Stimulated activated CD8-positive, alpha-beta memory T cell treated with anti-CD3 and anti-CD28 coated beads, Interleukin-15, amount 100 ng/mL, for 4 hours (primary cell): ENCODE data around the gene PDCD1.
"Not testable (repeated sequence)": the region's sequence is repeated elsewhere in the genome, so short reads cannot be mapped to it uniquely, and the experiment has no call there.

Experiments used
- DNase-seq, 2 donors: peaks; one replicate each; pipeline ENCODE4 v3.0.0-alpha.2; 2020; ENCODE audit warnings: low read depth in 2 of 2

PDCD1 gene

DNA sequence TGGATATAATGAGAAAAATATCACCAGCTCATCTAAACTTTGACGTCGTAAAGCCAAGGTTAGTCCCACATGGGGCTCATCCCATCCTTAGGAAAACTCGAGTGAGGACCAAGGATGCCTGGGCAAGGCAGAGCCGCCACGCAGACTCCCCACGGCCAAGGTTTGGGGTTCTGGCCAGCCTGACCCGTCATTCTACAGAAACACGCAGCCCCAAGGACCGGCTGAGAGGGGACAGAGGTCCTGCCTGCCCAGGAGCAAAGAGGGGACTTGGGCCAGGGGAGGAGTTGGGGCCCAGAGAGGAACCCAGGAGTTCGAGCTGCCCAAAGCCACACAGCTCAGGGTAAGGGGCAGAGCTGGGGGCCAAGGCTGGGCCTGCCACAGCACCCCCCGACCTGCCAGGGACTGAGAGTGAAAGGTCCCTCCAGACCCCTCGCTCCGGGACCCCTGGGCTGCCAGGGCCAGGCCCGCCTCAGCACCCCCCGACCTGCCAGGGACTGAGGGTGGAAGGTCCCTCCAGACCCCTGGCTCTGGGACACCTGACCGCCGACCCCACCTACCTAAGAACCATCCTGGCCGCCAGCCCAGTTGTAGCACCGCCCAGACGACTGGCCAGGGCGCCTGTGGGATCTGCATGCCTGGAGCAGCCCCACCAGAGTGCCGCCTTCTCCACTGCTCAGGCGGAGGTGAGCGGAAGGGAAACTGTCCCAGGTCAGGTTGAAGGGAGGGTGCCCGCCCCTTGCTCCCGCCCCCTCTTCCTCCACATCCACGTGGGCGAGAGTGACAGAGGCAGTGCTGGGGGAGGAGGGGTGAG, at the start of gene PDCD1:
Gene PDCD1, minus strand, starts transcription at position 689 of the 811 bp plus-strand sequence. Its CDS starts 56 bp downstream, at position 633.
- DNase-seq: peak; percentile 66 to 76

DNA sequence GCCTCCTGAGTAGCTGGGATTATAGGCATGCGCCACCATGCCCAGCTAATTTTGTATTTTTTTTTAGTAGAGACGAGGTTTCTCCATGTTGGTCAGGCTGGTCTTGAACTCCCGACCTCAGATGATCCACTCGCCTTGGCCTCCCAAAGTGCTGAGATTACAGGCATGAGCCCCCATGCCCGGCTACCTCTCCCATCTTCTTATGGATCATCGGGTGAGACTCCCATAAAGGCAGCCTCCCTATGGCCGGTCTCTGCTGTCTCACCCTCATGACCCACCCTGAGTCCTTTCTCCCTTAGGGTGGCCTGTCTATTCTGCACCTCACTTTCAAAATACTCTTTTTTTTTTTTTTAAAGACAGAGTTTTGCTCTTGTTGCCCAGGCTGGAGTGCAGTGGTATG, 49.1 kb upstream of the PDCD1 start:
- DNase-seq: not testable (repeated sequence)

DNA sequence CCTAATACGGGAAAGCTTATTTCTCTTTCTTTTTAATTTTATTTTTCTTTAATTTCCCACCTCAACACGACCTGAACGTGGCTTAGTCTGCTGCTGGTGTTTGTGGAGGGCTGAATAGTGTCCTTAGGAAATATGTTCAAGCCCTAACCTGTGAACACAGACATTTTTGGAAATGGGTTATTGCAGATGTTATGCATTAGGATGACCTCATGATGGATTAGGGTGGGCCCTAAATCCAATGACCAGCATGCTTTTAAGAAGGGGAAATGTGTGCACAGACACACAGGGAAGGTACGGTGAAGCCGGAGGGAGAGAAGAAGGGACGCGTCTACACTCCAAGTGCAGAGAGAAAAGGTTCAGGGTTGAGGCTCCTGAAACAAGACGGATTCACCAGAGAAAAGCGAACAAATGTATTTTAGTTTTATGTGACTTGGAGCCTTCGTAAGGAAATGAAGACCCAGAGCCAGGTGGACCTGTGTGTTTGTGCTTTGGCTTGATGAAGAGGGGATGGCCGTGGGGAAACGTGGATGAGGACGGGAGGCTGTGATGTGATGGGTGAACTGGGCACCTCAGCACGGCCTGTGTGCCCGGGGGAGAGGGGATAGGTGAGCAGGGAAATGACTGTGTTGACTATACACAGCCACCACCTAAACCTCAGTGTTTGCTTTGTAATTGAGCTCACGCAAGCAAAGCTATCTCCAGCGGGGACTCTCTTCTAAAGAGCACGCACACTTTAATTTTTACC, 48.3 kb upstream of the PDCD1 start:
- DNase-seq: no peak

DNA sequence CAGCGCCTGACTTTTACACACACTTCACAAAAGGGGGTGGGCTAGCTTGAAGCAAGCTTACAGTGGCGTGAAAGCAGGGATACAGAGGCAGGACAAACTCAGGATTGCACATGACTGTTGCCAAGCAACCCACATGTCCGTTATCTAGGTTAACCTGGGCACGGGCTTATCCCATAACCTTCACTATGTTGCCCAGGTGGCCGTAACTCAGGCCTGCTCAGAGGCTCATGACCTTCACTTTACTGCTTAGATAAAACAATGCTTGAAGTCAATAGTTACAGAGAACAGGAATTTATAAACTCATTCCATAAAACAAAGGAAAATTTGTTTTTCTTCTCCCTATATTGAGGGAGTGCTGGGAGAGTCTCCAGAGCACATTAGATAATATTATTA, 47.7 kb upstream of the PDCD1 start:
- DNase-seq: not testable (repeated sequence)

DNA sequence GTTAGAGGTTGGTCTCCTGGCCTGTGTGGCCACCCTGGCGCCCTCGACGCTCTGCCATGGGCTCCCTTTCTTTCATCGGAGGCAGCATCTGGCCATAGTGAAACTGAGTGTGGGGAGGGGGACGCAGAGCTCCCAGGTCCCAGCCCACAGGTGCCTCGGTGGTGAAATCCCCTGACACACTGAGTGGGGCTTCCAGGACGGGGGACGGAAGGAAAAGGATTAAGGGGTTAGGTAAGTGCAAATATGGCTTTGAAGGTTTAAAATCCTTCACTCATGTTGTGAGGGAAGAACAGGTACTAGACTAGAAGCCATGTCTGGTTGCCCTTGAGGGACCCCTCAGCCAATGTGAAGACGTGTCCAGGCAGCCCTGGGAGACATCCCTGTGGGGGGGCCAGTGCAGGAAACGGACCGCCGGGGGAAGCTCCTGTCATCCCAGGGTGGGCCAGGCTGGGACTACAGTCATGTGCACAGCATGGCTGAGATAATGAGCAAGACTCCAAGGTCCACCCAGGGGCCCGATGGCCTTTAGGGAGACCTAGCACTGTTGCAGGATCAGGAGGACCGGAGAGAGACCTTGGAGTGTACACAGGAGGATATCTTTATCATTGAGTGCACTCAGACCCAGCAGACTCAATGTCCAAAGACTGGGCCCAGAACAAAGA, 47.2 kb upstream of the PDCD1 start:
- DNase-seq: no peak

DNA sequence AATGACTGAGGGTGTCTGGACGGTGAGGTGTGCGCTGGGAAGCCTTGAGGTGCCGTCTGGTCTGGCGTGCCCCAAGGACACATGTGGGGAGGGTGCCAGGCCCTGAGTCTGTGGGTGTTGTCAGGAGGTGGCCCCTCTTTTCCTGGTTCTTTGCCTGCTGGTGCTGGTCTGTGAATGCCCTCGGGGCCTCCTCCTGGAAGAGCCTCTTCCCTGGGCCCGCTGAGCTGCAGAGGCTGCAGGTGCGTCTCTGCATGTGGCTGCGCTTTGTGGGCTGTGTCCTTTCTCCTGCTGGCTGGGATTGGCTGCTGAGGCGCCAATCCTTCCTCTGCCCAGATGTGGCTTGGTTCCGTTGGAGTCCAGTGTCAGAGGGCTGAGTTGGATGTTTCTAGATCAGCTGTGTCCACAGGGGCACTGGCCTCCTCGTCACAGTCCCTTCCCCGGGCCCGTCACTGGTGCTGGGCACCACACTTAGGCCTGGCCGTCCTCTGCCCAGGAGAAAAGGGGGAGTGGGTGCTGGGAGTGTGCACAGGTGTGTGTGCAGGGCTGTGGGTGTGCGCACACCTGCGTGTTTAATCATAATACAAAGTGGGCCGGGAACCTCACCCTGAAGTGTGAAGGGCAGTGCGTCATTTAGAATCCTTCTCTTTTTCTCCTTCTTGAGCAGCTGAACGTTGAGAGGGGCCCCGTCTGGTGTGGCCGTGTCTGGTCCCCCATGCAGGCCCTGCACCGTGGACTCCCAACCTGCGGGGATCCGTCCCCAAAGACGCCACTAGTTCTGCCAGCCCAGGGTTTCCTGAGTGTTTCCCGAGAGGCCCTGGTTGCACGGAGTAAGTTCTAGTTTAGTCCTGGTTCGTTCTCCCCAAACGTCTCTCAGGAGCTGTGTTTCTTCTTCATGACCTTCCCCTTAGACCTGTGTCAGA, 46.4 kb upstream of the PDCD1 start:
- DNase-seq: no peak

DNA sequence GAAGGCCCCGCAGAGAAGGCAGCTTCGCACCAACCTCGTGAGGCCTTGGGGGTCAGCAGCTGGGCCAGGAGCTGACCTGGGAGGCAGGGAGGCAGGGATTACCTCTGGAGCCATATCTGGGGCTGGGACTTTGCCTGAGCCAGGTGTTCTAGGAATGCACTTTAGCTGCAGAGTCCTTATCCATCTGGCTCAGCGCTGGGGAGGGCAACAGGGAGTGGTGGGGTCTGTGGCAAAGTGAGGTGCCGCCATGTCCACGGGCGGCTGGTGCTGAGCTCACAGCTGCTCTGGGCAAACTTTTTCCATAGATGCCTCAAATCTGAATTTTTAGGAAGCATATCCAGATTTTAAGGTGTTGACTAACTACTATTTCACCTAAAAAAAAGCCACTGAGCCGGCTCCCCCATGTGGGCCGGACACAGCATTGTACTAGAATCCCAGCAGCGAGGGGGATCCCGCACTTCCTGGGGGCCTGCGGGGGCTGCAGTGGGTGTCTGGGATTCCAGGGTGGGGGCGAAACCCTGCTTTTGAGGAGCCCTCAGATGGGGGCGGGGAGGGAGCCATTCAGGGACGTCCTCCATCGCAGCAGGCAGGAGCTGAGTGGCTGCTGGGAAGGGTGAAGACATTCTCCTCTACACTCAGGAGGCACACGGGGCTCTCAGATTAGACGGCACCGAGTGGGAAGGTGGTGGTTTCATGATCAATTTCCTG, 45.5 kb upstream of the PDCD1 start:
- DNase-seq: no peak

DNA sequence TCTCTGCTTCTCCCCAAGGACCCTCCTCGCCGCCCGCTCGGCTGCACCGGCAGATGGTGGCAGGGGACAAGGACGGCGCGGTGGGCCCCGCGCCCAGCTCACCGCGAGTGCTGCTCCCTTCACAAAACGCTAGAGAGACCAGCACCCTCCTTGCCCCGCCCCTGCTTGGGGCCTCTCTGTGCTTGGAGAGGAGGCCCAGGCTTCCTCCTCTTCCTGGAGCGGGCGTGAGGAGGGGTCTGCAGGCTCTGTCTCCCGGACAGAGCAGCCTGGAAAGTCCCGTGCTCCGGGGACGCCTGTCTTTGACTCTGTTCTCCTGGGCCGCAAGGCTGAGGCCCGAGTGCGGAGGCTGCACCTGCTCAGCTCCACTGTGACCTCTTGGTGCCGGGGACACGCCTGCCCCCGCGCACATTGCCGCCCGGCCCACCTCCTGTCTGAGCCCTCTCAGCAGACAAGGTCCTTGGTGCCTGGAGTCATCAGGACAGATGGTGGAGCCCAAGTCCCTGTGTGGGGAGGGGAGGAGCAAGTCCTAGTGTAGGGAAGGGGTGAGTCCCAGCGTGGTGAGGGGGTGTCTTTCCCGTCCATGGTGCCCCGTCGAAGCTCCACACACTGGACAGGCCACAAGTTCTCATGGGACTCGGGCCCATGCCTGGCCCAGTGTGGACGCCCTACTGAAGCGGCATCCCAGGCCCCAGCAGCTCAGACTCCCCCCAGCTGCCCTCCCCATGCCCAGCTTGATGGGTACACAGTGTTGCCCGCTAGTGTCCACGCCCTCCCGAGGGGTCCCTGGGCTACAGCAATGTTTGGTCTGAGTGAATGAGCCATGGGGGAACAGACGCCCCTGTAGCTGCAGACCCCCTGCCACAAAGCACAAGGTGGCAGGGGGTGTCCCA, 44.7 kb upstream of the PDCD1 start:
- no peak for DNase-seq

DNA sequence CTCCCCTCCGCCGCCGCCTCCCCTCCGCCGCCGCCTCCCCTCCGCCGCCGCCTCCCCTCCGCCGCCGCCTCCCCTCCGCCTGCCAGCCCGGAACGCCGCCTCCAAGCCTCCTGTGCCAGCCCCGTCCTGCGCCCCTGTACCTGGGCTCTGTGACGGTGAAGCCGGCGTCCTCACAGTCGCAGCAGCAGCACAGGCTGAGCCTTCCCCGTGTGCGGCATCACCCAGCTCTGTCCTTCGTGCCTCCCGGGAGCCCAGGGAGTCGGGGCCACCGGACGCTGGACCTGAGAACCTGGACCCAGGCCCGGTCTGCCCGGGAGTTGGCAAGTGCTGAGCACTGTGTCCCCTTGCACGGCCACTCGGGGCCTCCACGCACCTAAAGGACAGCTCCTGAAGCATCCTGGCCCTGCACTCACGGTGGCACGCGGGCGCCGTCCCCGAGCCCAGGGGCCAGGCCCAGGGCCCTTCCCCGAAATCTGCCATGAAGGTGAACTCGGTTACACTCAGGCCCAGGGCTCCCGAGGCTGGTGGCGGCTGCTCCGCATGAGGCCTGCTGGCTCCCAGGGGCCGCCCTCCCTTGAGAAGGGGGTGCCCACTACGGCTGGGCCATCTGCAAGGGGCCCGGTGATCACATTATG, 43.8 kb upstream of the PDCD1 start:
- DNase-seq: no peak

DNA sequence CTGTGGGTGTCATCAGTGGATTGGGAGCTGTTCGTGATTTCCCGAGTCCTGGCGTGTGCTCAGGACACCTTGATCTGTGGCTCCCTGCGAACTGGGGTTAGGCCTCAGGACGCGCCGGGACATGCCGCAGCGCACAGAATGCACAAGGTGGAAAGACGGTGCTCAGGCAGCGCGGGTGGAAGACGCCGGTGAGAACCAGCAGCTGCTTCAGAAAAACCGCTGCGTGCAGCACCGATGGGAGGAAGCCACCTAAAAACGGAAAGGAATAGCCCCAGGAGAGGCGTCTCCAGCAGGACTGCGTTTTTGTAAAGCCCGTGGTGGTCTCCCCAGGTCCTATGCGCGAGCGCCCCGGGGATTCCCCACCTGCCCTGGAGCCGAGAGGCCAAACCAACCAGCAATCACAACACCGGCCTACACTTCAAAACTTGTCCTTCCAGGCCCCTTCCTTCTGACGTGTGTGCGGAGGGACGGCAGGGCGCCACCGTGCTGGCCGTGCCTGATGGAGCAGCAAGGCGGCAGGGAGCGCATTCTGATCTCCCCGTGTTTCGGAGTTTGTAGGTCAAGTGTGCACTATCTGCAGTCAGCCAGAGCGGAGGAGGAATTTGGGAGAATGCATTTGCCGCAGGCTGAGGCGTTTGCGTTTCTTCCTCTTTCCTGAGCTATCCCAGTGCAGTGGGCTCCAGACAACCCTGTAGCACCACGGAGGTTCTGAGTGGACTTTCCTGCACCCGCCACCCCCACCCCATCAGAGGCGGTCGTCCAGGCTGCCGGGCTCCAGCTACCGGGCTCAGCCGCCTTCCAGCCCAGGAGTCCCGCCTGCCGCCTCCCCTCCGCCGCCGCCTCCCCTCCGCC, 43.0 kb upstream of the PDCD1 start:
- DNase-seq: no peak

DNA sequence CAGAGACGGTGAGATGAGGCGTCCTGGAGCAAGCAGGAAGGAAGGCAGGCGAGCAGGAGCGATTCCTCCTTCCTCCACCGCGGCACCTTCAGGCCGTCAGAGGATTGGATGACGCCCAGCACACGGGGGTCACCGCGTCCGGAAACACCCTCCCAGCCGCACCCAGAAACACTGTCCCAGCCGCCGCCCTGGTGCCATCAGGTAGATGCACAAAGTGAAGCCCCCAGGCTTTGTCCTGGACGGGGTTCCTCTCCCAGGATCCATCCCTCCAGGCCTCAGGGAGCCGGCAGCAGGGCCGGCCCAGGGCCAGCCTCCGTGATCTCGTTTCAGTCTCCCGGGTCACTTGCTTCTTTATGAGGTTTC, 42.3 kb upstream of the PDCD1 start:
- no peak for DNase-seq

DNA sequence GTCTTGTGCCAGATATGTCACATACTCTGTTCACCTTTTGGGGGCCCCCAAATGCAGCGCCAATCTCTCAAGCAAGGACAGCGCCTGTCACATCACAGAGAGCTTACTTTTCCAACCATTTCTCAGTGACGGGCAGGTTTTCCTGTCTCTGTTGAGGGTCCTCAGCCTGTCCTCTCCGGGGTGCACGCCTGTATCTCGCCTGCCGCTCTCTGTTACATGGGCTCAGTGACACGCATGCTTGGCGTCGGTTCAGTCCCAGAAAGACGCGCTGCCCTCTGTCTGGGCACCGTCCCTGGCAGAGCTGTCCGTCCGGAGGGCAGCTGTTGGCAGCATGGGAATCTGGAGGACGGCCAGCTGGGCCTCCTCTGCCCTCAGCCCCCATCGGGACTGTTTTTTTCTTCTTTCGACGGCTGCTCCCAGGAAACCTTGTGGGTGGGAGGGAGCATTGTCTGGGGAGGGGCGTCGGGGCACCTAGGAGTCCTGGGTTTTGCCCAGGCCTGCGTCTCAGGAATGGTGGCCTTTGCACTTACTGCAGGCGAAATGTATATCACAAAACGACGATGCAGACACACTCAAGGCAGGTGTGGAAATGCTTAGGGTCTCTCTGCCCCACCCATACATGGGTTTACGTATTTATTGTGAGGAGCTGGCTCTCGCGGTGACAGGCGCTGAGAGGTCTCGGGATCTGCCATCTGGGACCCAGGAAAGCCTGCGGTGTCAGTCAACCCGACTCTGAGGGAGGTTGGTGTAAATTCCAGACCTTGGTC, 41.7 kb upstream of the PDCD1 start:
- no peak for DNase-seq

DNA sequence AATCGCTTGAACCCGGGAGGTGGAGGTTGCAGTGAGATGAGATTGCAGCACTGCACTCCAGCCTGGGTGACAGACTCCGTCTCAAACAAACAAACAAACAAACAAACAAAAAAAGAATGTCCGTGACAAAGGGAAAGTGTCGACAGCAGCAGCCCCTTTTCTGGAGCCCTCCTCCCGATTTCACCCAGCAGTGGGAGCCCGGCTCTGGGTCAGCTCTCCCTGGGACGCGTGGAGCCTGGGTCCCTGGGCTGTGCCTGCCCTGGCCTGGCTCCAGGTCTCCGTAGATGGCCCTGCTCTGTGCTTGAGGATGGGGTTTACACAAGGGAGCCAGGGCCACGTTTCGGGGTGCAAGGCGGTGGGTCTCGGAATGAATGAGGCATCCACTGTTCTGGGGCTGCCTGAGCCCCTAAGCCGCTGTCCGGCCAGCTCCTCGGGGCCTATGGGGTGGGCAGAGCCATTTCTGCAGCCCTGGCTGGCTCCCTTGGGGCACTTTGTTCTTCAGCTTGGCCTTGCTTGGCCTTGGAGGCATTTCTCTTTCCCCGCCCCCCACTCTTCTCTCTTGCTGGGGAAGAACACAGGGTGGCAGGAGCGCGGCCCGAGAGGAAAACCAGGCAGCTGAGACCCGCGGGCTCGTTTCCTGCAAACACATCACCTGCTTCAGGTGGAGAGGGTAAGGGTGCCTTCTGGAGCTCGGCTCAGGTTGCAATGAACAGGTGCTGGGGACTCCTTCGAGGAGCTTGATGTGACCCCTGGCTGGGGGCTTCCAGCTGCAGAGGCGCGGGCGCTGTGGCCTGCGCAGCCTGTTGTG, 40.0 kb upstream of the PDCD1 start:
- no peak for DNase-seq

DNA sequence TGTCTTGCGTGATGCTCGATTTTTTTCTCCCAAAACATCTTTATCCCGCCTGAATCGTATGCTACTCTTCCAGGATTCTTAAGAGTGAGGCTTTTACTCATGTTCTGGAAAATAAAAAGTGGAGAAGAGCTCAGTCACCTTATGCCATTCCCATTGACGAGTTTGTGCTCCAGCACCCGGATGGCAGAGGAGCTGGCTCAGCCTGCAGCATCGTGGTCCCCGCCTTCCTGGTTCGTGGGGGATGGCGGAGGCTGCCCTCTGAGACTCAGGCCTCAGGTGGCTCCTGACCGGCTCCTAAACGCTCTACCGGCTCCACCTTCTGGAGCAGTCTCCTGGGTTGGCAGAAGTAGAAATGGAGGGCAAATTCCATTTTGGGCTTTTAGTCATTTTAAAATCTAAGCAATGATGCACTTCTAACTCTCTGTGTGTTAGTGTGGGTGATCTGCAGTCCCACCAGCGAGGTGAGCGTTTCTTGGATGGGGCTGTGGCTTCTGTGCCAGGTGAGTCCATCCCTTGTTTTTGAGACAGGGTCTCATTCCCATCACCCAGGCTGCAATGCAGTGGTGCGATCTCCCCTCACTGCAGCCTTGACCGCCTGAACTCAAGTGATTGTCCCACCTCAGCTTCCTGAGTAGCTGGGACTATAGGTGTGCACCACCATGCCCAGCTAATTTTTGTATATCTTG, 38.7 kb upstream of the PDCD1 start:
- no peak for DNase-seq

DNA sequence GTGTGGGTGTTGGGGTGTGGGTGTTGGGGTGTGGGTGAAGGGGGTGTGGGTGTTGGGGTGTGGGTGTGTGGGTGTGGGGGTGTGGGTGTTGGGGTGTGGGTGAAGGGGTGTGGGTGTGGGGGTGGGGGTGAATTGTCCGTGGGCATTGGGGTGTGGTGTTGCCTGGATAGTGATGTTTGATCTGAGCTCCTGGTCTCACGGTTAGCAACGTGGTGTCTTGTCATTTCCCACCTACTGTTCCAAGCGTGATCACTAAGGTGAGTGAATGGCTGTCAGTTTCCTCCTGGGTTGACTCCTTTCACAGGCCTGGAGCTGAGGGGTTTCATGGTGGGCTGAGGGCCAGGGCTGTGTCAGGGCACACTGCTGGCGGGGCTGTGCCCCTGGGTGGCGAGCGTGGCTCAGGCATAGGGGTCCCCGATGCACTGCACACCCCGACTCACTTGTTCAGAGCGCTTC, 38.1 kb upstream of the PDCD1 start:
- no peak for DNase-seq
